Osteocyte (in vitro differentiated cells): ENCODE measurements around the gene WDR75. TPM values are rescaled to one million over a fixed set of nuclear protein-coding genes. Genes with fewer than 3 reads are reported as not detected.

Experiments used
- DNase-seq: peaks from one replicate; pipeline ENCODE4 v3.0.0; 2021; ENCODE audit warnings: mixed read lengths; ENCODE audit not compliant: unreplicated experiment; ENCODE audit errors: extremely low spot score
- H3K27ac Mint-ChIP-seq: one replicate; pipeline ENCODE4 v1.8.0; 2021; ENCODE audit warnings: mild to moderate bottlenecking, mixed read lengths; ENCODE audit not compliant: unreplicated experiment
- H3K27me3 Mint-ChIP-seq: one replicate; pipeline ENCODE4 v1.8.0; 2021; ENCODE audit warnings: mixed read lengths; ENCODE audit not compliant: unreplicated experiment
- H3K36me3 Mint-ChIP-seq: one replicate; pipeline ENCODE4 v1.8.0; 2021; ENCODE audit warnings: mixed read lengths; ENCODE audit not compliant: unreplicated experiment
- H3K4me1 Mint-ChIP-seq: one replicate; pipeline ENCODE4 v1.8.0; 2021; ENCODE audit warnings: mixed read lengths; ENCODE audit not compliant: unreplicated experiment
- H3K4me3 Mint-ChIP-seq: one replicate; pipeline ENCODE4 v1.8.0; 2021; ENCODE audit warnings: mild to moderate bottlenecking, moderate library complexity, mixed read lengths; ENCODE audit not compliant: unreplicated experiment
- H3K9me3 Mint-ChIP-seq: one replicate; pipeline ENCODE4 v1.8.0; 2021; ENCODE audit warnings: mixed read lengths; ENCODE audit not compliant: unreplicated experiment
- total RNA-seq: library from RNA; stranded (reverse); gene quantifications from 2 replicates; pipeline ENCODE4 v1.2.1, GENCODE V29; 2021
- TF ChIP-seq, protein P1 (sequence below): fragments of 200-600 bp; sonication (generic); IDR thresholded peaks from 2 replicates; pipeline ENCODE4 v1.5.0; 2021; ENCODE audit warnings: antibody characterized with exemption, mild to moderate bottlenecking, moderate library complexity

The WDR75 gene
- total RNA-seq, 1 donor from 2014 or later: 38.8 TPM

- Mint-ChIP-seq H3K27me3 (no peaks in the 10 kb centered on the region), H3K27ac (peak overlapping the region; percentile 95), H3K4me1 (peaks cover 62% of the 10 kb centered on the region)
Measured at GRCh38 chr2:189411860-189412259, 29.4 kb upstream of the WDR75 start.

GRCh38 chr2:189412330-189412953, 28.8 kb upstream of the WDR75 start:
- TF ChIP-seq, protein P1, sequence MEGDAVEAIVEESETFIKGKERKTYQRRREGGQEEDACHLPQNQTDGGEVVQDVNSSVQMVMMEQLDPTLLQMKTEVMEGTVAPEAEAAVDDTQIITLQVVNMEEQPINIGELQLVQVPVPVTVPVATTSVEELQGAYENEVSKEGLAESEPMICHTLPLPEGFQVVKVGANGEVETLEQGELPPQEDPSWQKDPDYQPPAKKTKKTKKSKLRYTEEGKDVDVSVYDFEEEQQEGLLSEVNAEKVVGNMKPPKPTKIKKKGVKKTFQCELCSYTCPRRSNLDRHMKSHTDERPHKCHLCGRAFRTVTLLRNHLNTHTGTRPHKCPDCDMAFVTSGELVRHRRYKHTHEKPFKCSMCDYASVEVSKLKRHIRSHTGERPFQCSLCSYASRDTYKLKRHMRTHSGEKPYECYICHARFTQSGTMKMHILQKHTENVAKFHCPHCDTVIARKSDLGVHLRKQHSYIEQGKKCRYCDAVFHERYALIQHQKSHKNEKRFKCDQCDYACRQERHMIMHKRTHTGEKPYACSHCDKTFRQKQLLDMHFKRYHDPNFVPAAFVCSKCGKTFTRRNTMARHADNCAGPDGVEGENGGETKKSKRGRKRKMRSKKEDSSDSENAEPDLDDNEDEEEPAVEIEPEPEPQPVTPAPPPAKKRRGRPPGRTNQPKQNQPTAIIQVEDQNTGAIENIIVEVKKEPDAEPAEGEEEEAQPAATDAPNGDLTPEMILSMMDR: peak; percentile 78
- H3K27me3 Mint-ChIP-seq: no peaks in the 10 kb centered on the region
- DNase-seq: no peak
- peak overlapping the region; percentile 5 for H3K4me3 Mint-ChIP-seq
- peaks cover 56% of the 10 kb centered on the region for H3K4me1 Mint-ChIP-seq
- no peaks in the 10 kb centered on the region for H3K9me3 Mint-ChIP-seq
- peaks cover 1% of the 10 kb centered on the region for H3K36me3 Mint-ChIP-seq
- H3K27ac Mint-ChIP-seq: peak overlapping the region; percentile 95

More at GRCh38 chr2:189411860-189412259, 29.4 kb upstream of the WDR75 start:
- no peak for DNase-seq
- TF ChIP-seq, protein P1: no peak
- H3K36me3 Mint-ChIP-seq: peaks cover 1% of the 10 kb centered on the region
- no peaks in the 10 kb centered on the region for H3K9me3 Mint-ChIP-seq
- no peak overlapping the region for H3K4me3 Mint-ChIP-seq

GRCh38 chr2:189413249-189413648, 28.0 kb upstream of the WDR75 start:
- Mint-ChIP-seq H3K27me3 (no peaks in the 10 kb centered on the region), H3K4me3 (no peak overlapping the region), H3K9me3 (no peaks in the 10 kb centered on the region), H3K36me3 (peaks cover 1% of the 10 kb centered on the region), H3K4me1 (peaks cover 48% of the 10 kb centered on the region), H3K27ac (peak overlapping the region; percentile 95)
- DNase-seq: no peak
- TF ChIP-seq, protein P1: no peak

DNA sequence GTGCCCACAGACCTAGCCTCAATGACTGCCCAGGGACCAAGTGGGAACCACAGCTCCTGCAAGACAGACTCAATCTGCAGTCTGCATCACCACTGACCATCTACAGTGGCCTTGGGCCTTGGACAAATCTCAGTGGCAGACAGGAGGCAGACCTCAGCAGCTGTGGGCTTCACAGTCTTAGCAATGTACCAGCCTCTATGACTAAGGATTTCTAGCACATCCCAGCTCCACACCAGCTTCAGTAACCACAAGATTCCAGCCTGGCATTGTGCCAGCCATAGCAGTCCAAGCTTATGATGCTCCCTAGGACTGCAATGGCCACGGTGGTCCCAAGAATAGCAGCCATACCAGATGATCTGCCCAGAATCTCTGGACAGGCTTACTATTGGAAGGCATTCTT, 19.6 kb upstream of the WDR75 start:
- no peaks in the 10 kb centered on the region for H3K36me3 Mint-ChIP-seq
- H3K27me3 Mint-ChIP-seq: no peaks in the 10 kb centered on the region
- no peak for DNase-seq
- H3K4me3 Mint-ChIP-seq: no peak overlapping the region
- H3K4me1 Mint-ChIP-seq: peaks cover 1% of the 10 kb centered on the region
- H3K27ac Mint-ChIP-seq: no peak overlapping the region
- TF ChIP-seq, protein P1: no peak
- H3K9me3 Mint-ChIP-seq: no peaks in the 10 kb centered on the region

GRCh38 chr2:189424961-189425360, 16.3 kb upstream of the WDR75 start:
- H3K9me3 Mint-ChIP-seq: no peaks in the 10 kb centered on the region
- TF ChIP-seq, protein P1: no peak
- H3K4me1 Mint-ChIP-seq: peaks cover 1% of the 10 kb centered on the region
- no peak for DNase-seq
- H3K27me3 Mint-ChIP-seq: no peaks in the 10 kb centered on the region
- no peak overlapping the region for H3K27ac Mint-ChIP-seq
- H3K4me3 Mint-ChIP-seq: no peak overlapping the region
- H3K36me3 Mint-ChIP-seq: no peaks in the 10 kb centered on the region
